HCT116 (cell line): Measurements from ENCODE around the gene NRROS. TPM values are rescaled to one million over a fixed set of nuclear protein-coding genes. Genes with fewer than 3 reads are reported as not detected.

ENCODE experiments used
- ATAC-seq: fragments of 200-7000 bp; cut with Tn5 transposase; 2 replicates; pipeline ENCODE4 v1.9.1; 2020; ENCODE audit warnings: mild to moderate bottlenecking, moderate library complexity
- BruUV-seq: library from RNA; stranded (reverse); fragments of 400-500 nt; replicated peaks from 2 replicates; lab custom pipeline; 2021; lab: Mats Ljungman, UMichigan
- CTCF ChIA-PET: fragments of 300-600 bp; sonication (Branson Sonifier 250); formaldehyde crosslinking; loops from one replicate; lab custom pipeline; 2021; ENCODE audit warnings: antibody characterized with exemption; lab: Charles Lee
- POLR2A ChIA-PET: fragments of 300-600, 350-600 bp; sonication (Branson Sonifier 250); formaldehyde crosslinking; loops from one replicate; lab custom pipeline; 2021; ENCODE audit warnings: antibody characterized with exemption; lab: Charles Lee
- RAD21 ChIA-PET, 2 experiments: fragments of 300-600 bp; sonication (Branson Sonifier 250); formaldehyde crosslinking; loops; one replicate each; lab custom pipeline; 2023; ENCODE audit warnings: low total read pairs in 2 of 2; ENCODE audit not compliant: uncharacterized antibody in 2 of 2, unreplicated experiment in 2 of 2, low non-redundant PET in 1 of 2; lab: Charles Lee
- DNase-seq: peaks from one replicate; pipeline ENCODE4 v3.0.0-alpha.2; 2010; ENCODE audit warnings: low read depth, low spot score
- H2AFZ ChIP-seq: fragments of 200-600 bp; shearing (Covaris generic), sonication (generic); 2 replicates; pipeline ENCODE4 v1.6.1; 2017; ENCODE audit warnings: low read depth, mixed run types, mixed read lengths, antibody characterized with exemption, low read length; ENCODE audit not compliant: poor library complexity, severe bottlenecking
- H3K27ac ChIP-seq: 2 replicates; pipeline ENCODE4 v1.5.1; 2012; ENCODE audit warnings: low read depth, low read length
- H3K27me3 ChIP-seq: fragments of 200-600 bp; sonication (generic); 2 replicates; pipeline ENCODE4 v1.6.1; 2016; ENCODE audit warnings: mixed run types, low read length, mixed read lengths; ENCODE audit not compliant: insufficient read depth
- H3K36me3 ChIP-seq, 2 experiments: fragments of 200-500 bp in 1 of 2; fragments of 200-600 bp in 1 of 2; sonication (Bioruptor generic) in 1 of 2; sonication (generic) in 1 of 2; 2 replicates each; pipeline versions ENCODE4 v1.5.1 to v1.6.1; 2014 to 2016; ENCODE audit warnings: low read length in 2 of 2, inconsistent platforms in 1 of 2, mixed read lengths in 1 of 2, mixed run types in 1 of 2; ENCODE audit not compliant: insufficient read depth in 2 of 2, control insufficient read depth in 1 of 2
- H3K4me1 ChIP-seq, 2 experiments: fragments of 200-600 bp in 1 of 2; sonication (generic) in 1 of 2; 2 replicates each; pipeline versions ENCODE4 v1.5.1 to v1.6.1; 2012 to 2017; ENCODE audit warnings: low read length in 2 of 2, inconsistent platforms in 1 of 2, mild to moderate bottlenecking in 1 of 2, mixed read lengths in 1 of 2, mixed run types in 1 of 2, moderate library complexity in 1 of 2; ENCODE audit not compliant: insufficient read depth in 2 of 2, control insufficient read depth in 1 of 2
- H3K4me2 ChIP-seq: fragments of 200-600 bp; sonication (generic); 2 replicates; pipeline ENCODE4 v1.6.1; 2017; ENCODE audit warnings: mixed run types, low read length, mixed read lengths
- H3K4me3 ChIP-seq, 2 experiments: fragments of 200-600 bp in 1 of 2; sonication (generic) in 1 of 2; replicated peaks in 1 of 2; 2 replicates each; pipeline ENCODE4 v1.5.1; 2011 to 2016; ENCODE audit warnings: low read length in 2 of 2, control low read depth in 1 of 2, low read depth in 1 of 2, mild to moderate bottlenecking in 1 of 2, mixed read lengths in 1 of 2, mixed run types in 1 of 2
- H3K79me2 ChIP-seq: fragments of 200-600 bp; sonication (generic); 2 replicates; pipeline ENCODE4 v1.6.1; 2017; ENCODE audit warnings: mild to moderate bottlenecking, mixed run types, low read length, moderate library complexity, mixed read lengths; ENCODE audit not compliant: insufficient read depth
- H3K9ac ChIP-seq: fragments of 200-600 bp; sonication (generic); 2 replicates; pipeline ENCODE4 v1.6.1; 2016; ENCODE audit warnings: low read length, mixed read lengths
- H3K9me2 ChIP-seq: fragments of 200-600 bp; sonication (generic), shearing (Covaris generic); 2 replicates; pipeline ENCODE4 v1.6.1; 2017; ENCODE audit warnings: mixed run types, mild to moderate bottlenecking, moderate library complexity; ENCODE audit not compliant: insufficient read depth
- H3K9me3 ChIP-seq, 2 experiments: fragments of 200-500 bp in 1 of 2; fragments of 200-600 bp in 1 of 2; sonication (Bioruptor generic) in 1 of 2; sonication (generic) in 1 of 2; 2 replicates each; pipeline ENCODE4 v1.6.1; 2014 to 2017; ENCODE audit warnings: low read length in 2 of 2, mixed read lengths in 2 of 2, inconsistent platforms in 1 of 2, low read depth in 1 of 2, mild to moderate bottlenecking in 1 of 2, mixed run types in 1 of 2, moderate library complexity in 1 of 2; ENCODE audit not compliant: control insufficient read depth in 1 of 2, insufficient read depth in 1 of 2
- H4K20me1 ChIP-seq: fragments of 200-600 bp; sonication (generic), shearing (Covaris generic); 2 replicates; pipeline ENCODE4 v1.6.1; 2017; ENCODE audit warnings: mixed run types, mild to moderate bottlenecking, moderate library complexity; ENCODE audit not compliant: insufficient read depth
- ATF3 ChIP-seq: IDR thresholded peaks from 2 replicates; pipeline ENCODE4 v1.6.1; 2012
- CBX3 ChIP-seq: IDR thresholded peaks from 2 replicates; pipeline ENCODE4 v1.6.1; 2012; ENCODE audit warnings: low read depth
- EGR1 ChIP-seq: IDR thresholded peaks from 2 replicates; pipeline ENCODE4 v1.6.1; 2012; ENCODE audit warnings: low read depth
- ELF1 ChIP-seq: IDR thresholded peaks from 2 replicates; pipeline ENCODE4 v1.6.1; 2012; ENCODE audit warnings: low read depth, borderline replicate concordance
- EZH2phosphoT487 ChIP-seq: fragments of 200-600 bp; IDR thresholded peaks from 2 replicates; pipeline ENCODE4 v1.6.1; 2018; ENCODE audit warnings: antibody characterized with exemption, borderline replicate concordance
- JUND ChIP-seq: IDR thresholded peaks from 2 replicates; pipeline ENCODE4 v1.6.1; 2012
- POLR2AphosphoS5 ChIP-seq: IDR thresholded peaks from 2 replicates; pipeline ENCODE4 v1.6.1; 2011; ENCODE audit warnings: mild to moderate bottlenecking, low read depth, low read length, moderate library complexity
- RAD21 ChIP-seq: IDR thresholded peaks from 2 replicates; pipeline ENCODE4 v1.6.1; 2012; ENCODE audit warnings: low read depth, mild to moderate bottlenecking
- REST ChIP-seq: IDR thresholded peaks from 2 replicates; pipeline ENCODE4 v1.6.1; 2012; ENCODE audit warnings: low read depth
- SIN3A ChIP-seq: IDR thresholded peaks from 2 replicates; pipeline ENCODE4 v1.6.1; 2012; ENCODE audit warnings: low read depth
- SP1 ChIP-seq: IDR thresholded peaks from 2 replicates; pipeline ENCODE4 v1.6.1; 2012; ENCODE audit warnings: low read depth
- SRF ChIP-seq: IDR thresholded peaks from 2 replicates; pipeline ENCODE4 v1.6.1; 2012; ENCODE audit warnings: low read depth
- TCF7L2 ChIP-seq: IDR thresholded peaks from 2 replicates; pipeline ENCODE4 v1.7.0; 2011; ENCODE audit warnings: borderline replicate concordance, inconsistent platforms; ENCODE audit not compliant: insufficient read depth, insufficient read length; ENCODE audit errors: extremely low read depth
- ZFX ChIP-seq: fragments of 450-650 bp; IDR thresholded peaks from 2 replicates; pipeline ENCODE4 v1.6.1; 2017
- ZNF274 ChIP-seq: fragments of 200-500 bp; sonication (Bioruptor generic); IDR thresholded peaks from 2 replicates; pipeline ENCODE4 v1.6.1; 2014; ENCODE audit warnings: mild to moderate bottlenecking, low read depth, low read length, inconsistent platforms
- intact Hi-C: fragments of 100-400 bp; cut with micrococcal nuclease; formaldehyde crosslinking; loops from 2 replicates; pipeline ENCODE4 v1.10.0; 2022
- total RNA-seq: library from RNA; stranded (reverse); gene quantifications from one replicate; pipeline ENCODE4 v1.2.1, GENCODE V29; 2021; ENCODE audit not compliant: unreplicated experiment

NRROS gene
- total RNA-seq, 1 experiment from 2014 or later = 0.12 TPM

- Histone ChIP-seq H3K4me3 (no peak overlapping the region), H2AFZ (no peak overlapping the region), H3K9me2 (no peaks in the 10 kb centered on the region), H3K27ac (no peak overlapping the region), H4K20me1 (no peaks in the 10 kb centered on the region), H3K9ac (no peak overlapping the region), H3K9me3 (no peaks in the 10 kb centered on the region), H3K36me3 (no peaks in the 10 kb centered on the region), H3K27me3 (no peaks in the 10 kb centered on the region), H3K79me2 (no peaks in the 10 kb centered on the region), H3K4me2 (no peak overlapping the region), H3K4me1 (peaks cover 7 to 9% of the 10 kb centered on the region in 2 experiments; a peak in 3 of 4 replicates)
- intact Hi-C loops = no loop called here
- no peak for DNase-seq
- POLR2A ChIA-PET = no interaction called here
- CTCF ChIA-PET = no interaction called here
- no peak for ATAC-seq
- no peak for TF ChIP-seq SRF
- TF ChIP-seq EZH2phosphoT487 = no peak
- no peak for TF ChIP-seq ZNF274
- no peak for TF ChIP-seq TCF7L2
- TF ChIP-seq RAD21 = no peak
- no peak for TF ChIP-seq ELF1
- no peak for TF ChIP-seq EGR1
- RAD21 ChIA-PET = no interaction called here
- no TSS peak for BruUV-seq
These were observed 16.0 kb downstream of the NRROS start for GRCh38 chr3:196655496-196655895.

- H3K9me2 ChIP-seq = no peaks in the 10 kb centered on the region
- ATAC-seq = no peak
- ChIA-PET CTCF (no interaction called here), POLR2A (no interaction called here), RAD21 (no interaction called here)
- H3K27ac ChIP-seq = no peak overlapping the region
- peaks cover 2% of the 10 kb centered on the region in 2 experiments; a peak in 3 of 4 replicates for H3K4me1 ChIP-seq
- H3K79me2 ChIP-seq = no peaks in the 10 kb centered on the region
- no peaks in the 10 kb centered on the region for H3K27me3 ChIP-seq
- no peaks in the 10 kb centered on the region for H3K9me3 ChIP-seq
- no peak overlapping the region for H3K4me3 ChIP-seq
- no peaks in the 10 kb centered on the region for H3K36me3 ChIP-seq
- H4K20me1 ChIP-seq = no peaks in the 10 kb centered on the region
- no peak overlapping the region for H3K9ac ChIP-seq
- DNase-seq = no peak
- H2AFZ ChIP-seq = no peak overlapping the region
- no TSS peak for BruUV-seq
- no peak overlapping the region for H3K4me2 ChIP-seq
- TF ChIP-seq SP1 = no peak
- TF ChIP-seq CBX3 = no peak
- no peak for TF ChIP-seq ZFX
- no peak for TF ChIP-seq JUND
- no peak for TF ChIP-seq ATF3
- TF ChIP-seq POLR2AphosphoS5 = no peak
- no peak for TF ChIP-seq REST
- TF ChIP-seq TCF7L2 = no peak
- TF ChIP-seq EGR1 = no peak
- no peak for TF ChIP-seq ZNF274
- no peak for TF ChIP-seq SRF
- TF ChIP-seq SIN3A = no peak
- intact Hi-C loops = no loop called here
These were observed 16.7 kb downstream of the NRROS start for GRCh38 chr3:196656213-196656612.
